C4-2B (cell line): ENCODE results near the gene RAD21L1.

Experiments
- ZFX ChIP-seq: fragments of 450-650 bp; IDR thresholded peaks from 2 replicates; pipeline ENCODE4 v1.6.1; 2017
- TF ChIP-seq, protein P1 (sequence below): fragments of 450-650 bp; conservative IDR thresholded peaks from 2 replicates; pipeline ENCODE4 v1.5.1; 2017; ENCODE audit warnings: mild to moderate bottlenecking

DNA sequence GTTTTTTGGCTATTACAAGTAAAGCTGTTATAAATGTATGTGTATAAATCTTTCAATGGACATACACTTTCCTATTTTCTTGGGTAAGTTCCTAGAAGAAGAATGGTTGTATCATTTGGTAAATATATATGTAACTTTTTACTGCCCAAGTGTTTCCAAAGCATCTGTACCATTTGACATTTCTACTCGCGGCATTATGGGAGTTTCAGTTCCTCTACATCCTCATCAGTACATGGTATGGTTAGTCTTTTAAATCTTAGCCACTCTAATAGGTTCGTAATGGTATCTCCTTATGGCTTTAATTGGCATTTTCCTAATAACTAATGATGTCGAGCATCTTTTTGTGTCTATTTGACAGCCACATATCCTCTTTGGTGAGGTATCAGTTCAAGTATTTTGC lies 53.1 kb downstream of the RAD21L1 start:
- TF ChIP-seq, protein P1, sequence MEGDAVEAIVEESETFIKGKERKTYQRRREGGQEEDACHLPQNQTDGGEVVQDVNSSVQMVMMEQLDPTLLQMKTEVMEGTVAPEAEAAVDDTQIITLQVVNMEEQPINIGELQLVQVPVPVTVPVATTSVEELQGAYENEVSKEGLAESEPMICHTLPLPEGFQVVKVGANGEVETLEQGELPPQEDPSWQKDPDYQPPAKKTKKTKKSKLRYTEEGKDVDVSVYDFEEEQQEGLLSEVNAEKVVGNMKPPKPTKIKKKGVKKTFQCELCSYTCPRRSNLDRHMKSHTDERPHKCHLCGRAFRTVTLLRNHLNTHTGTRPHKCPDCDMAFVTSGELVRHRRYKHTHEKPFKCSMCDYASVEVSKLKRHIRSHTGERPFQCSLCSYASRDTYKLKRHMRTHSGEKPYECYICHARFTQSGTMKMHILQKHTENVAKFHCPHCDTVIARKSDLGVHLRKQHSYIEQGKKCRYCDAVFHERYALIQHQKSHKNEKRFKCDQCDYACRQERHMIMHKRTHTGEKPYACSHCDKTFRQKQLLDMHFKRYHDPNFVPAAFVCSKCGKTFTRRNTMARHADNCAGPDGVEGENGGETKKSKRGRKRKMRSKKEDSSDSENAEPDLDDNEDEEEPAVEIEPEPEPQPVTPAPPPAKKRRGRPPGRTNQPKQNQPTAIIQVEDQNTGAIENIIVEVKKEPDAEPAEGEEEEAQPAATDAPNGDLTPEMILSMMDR: no peak
- no peak for TF ChIP-seq ZFX
